Fibroblast of pulmonary artery (primary cell): ENCODE results near the gene STAG1.
"Not testable (repeated sequence)": the region's sequence is repeated elsewhere in the genome, so short reads cannot be mapped to it uniquely, and the experiment has no call there.

Experiments
- DNase-seq: peaks from one replicate; pipeline ENCODE4 v3.0.0-alpha.2; 2010; ENCODE audit warnings: low read depth
- H3K4me3 ChIP-seq: replicated peaks from 2 replicates; pipeline ENCODE4 v1.5.1; 2011; ENCODE audit warnings: low read depth, mild to moderate bottlenecking, control low read depth, low read length, moderate library complexity
- TF ChIP-seq, protein P1 (sequence below): IDR thresholded peaks from 2 replicates; pipeline ENCODE4 v1.5.1; 2011; ENCODE audit warnings: mild to moderate bottlenecking, control low read depth, low read length, inconsistent platforms; ENCODE audit errors: missing control alignments

The STAG1 gene

DNA sequence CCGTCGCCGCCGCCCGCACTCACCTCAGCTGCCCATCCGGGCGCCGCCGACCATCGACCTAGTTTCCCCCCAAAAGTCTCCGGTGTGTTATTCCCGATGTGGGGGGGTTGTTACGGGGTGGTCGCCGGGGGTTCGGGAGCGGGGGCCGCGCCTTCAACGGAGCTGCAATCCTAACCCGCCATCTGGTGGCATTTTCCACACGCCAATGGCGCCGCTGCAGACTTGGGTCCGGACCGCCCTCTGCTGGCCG is at the start of gene STAG1:
Gene STAG1, minus strand, starts transcription at position 207 of the 250 bp plus-strand sequence. CDS start 121,480 bp downstream, outside the sequence.
- TF ChIP-seq, protein P1, sequence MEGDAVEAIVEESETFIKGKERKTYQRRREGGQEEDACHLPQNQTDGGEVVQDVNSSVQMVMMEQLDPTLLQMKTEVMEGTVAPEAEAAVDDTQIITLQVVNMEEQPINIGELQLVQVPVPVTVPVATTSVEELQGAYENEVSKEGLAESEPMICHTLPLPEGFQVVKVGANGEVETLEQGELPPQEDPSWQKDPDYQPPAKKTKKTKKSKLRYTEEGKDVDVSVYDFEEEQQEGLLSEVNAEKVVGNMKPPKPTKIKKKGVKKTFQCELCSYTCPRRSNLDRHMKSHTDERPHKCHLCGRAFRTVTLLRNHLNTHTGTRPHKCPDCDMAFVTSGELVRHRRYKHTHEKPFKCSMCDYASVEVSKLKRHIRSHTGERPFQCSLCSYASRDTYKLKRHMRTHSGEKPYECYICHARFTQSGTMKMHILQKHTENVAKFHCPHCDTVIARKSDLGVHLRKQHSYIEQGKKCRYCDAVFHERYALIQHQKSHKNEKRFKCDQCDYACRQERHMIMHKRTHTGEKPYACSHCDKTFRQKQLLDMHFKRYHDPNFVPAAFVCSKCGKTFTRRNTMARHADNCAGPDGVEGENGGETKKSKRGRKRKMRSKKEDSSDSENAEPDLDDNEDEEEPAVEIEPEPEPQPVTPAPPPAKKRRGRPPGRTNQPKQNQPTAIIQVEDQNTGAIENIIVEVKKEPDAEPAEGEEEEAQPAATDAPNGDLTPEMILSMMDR: peak; percentile 82
- no peak for DNase-seq
- peak within 1 kb of the TSS; percentile 75 for H3K4me3 ChIP-seq

DNA sequence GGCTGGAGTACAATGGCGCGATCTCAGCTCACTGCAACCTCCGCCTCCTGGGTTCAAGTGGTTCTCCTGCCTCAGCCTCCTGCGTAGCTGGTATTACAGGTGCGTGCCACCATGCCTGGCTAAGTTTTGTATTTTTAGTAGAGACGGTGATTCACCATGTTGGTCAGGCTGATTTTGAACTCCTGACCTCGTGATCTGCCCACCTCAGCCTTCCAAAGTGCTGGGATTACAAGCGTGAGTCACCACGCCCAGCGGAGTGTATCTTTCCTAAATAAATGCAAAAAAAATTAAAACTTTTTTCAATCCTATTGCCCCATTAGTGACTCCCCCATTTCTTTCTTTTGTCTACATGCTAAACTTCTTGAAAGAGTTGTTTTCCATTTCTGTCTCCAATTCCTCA is 49.0 kb upstream of the STAG1 start:
- not testable (repeated sequence) for H3K4me3 ChIP-seq

DNA sequence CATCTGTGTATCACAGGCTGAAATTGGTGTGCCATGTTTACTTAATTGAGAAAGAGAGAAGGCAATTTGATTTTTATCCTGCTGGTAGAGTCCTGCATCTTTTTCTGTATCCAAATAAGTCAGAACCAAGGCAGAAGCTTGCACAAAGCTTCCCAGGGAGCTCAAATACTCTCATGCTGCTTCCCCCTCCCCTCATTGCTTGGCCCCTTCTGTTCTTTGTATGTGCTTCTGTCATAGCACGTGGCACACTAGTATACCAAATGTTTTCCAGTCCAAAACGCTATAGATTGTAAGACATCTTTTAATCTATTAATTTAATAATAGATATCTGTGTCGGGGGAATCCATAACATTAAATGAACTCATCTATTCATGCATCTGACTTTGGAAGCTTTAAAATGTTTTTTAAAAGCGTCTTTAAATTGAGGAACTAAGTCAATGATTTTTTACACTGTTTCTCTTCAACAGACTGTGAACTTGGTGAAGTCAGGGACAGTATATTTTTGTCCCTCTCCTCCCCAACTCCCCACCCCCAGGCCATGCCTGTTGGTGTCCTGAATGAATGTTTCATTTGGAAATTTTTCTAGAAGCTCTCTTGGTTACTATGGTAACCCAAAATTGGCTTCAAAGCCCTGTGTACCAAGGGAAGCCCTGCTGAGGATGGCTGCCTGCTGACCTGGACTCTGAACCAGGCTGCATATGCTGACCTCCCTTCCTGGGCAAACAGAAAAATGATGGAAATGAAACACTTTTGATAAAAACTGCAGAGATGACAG is 40.6 kb upstream of the STAG1 start:
- DNase-seq: no peak
- H3K4me3 ChIP-seq: no peak overlapping the region
- TF ChIP-seq, protein P1: no peak

More for the DNA sequence above, 49.0 kb upstream of the STAG1 start:
- not testable (repeated sequence) for DNase-seq

DNA sequence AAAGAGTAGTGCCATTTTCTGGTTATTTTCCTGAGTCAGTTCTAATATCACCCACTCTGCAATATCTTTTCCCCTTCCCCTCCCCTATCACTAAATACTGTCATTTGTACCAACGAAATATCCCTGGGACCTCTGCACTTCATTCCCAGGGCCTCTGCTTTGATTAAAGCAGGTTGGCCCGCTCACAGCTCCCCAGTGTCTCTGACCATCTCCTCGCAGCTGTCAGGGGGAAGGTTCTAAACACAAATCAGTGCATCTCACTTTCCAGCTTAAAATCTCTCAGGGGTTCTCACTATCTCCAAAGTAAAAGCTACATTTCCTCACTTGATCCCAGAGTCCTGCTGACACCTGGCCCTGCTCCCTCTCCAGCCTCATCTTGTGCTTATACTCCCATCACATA is 38.6 kb upstream of the STAG1 start:
- no peak overlapping the region for H3K4me3 ChIP-seq
- TF ChIP-seq, protein P1: no peak
- no peak for DNase-seq

DNA sequence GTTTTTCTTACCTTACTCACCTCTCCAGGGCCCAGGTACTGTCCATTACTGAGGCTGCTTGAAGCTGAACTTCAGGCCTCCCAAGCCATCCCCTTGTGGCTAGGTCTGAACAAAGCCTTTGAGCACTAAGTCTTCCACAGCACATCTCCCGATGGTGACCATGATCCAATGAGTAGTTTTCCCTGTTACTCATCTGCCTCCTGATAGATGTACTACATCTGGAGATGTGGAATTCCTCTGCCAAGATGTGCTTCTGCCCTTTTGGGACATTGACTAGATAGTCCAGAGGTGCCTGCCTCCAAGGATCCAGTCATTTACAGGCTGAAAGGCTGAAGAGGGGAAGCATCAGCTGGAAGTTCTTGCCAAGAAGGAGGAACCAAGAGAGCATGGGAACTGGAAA is 37.8 kb upstream of the STAG1 start:
- no peak for DNase-seq
- no peak overlapping the region for H3K4me3 ChIP-seq
- TF ChIP-seq, protein P1: no peak

DNA sequence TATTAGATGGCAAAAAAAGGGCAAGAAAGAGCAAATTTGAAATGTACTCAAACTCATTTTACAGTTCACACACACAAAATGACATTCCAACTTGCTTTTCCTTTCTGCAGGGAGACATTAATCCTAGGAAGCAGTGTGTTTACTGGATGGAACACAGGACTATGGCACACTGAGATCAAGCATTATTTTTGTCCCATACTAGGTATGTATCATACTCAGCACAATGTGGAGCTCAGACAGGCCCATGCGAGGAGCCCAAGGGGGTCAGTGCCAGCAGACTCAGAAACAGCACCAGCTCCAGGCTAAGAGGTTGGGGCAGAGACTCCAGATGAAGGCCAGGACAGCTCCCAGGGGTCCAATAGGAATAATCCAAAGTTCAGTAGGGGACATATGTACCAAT is 36.0 kb upstream of the STAG1 start:
- TF ChIP-seq, protein P1: no peak
- no peak for DNase-seq
- H3K4me3 ChIP-seq: no peak overlapping the region

DNA sequence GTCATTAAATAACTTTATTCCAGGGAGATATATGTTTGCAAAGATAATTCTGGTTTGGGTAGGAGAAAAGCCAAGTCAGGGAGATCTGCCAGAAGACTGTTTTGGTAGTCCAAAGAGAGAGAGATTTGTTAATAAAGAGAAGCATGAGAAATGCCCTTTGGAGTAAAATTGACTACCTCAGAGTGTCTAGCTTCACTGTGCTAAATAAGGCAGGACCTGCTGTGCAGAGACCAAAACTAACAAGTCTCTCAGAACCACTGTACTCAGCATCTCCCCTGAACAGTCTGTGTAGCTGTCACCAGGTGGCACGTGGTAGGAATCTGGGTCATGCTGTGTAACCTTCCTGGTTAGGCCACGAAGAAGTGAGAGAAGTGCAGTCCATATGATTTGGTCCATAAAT is 35.2 kb upstream of the STAG1 start:
- TF ChIP-seq, protein P1: no peak
- peak; percentile 31 for DNase-seq
- H3K4me3 ChIP-seq: peak overlapping the region; percentile 44
